Colon (tissue), 2 donors: ENCODE data around the gene PHF21A.

ENCODE experiments used
- FAIRE-seq: peaks from 2 replicates; lab custom pipeline; 2012; peaks lifted over from hg19 to GRCh38; lab: Jason Lieb, UNC
- donor health status: control.
- donor health status: control.

PHF21A gene

GRCh38 chr11:46075168-46075567 lies 46.1 kb downstream of the PHF21A start:
- no peak for FAIRE-seq

DNA sequence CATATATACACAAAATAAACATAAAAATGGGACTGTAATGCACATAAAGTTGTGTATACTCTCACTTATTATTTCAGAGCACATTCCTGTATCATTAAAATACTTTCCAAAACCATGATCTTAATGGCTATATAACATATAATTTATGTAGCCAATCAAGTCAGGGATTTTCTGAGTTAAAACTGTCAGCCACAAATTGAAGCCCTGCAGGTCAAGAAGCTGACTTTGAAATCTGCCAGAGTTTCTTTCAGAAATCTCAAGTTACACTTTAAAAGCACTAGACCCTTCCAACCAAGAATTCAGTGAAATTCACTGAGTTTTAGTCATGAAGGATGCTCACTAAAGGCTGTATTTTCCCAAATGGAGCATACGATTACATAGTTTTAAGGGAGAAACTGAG lies 47.6 kb downstream of the PHF21A start:
- no peak for FAIRE-seq

GRCh38 chr11:46072172-46072964 lies 48.9 kb downstream of the PHF21A start:
- FAIRE-seq = no peak

GRCh38 chr11:46071091-46071490 lies 50.2 kb downstream of the PHF21A start:
- FAIRE-seq = no peak

DNA sequence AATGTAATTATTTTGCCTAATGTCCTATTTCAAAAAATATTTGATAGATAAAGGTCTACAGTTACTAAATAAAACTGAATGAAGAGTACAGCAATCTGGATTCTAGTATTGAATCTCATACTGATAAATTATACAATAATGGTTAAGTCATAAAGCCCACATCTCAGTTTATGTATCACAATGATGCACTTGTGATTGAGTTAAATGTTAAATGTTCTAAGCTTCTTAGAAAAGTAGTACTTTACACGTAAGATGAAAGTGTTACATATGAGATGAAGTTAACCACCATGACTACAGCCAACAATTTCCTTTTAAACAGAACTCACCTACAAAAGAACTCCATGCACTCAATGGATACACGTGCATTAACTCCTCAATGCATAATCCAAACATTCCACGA lies 51.7 kb downstream of the PHF21A start:
- no peak for FAIRE-seq

DNA sequence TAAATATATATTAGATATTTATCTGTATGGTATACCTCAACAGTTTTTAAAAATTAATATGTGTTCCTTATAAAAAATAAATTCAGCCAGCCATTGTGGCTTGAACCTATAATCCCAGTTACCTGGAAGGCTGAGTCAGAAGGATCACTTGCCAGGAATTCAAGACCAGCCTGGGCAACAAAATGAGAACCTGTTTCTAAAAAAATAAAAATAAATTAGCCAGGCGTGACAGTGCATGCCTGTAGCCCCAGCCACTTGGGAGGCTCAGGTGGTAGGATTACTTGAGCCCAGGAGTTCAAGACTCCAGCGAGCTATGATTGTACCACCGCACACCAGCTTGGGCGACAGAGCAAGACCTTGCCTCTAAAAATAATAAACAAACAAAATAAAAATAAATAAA lies 54.9 kb downstream of the PHF21A start:
- FAIRE-seq = no peak

- no peak for FAIRE-seq
Measured at GRCh38 chr11:46065681-46066080, 55.6 kb downstream of the PHF21A start.

DNA sequence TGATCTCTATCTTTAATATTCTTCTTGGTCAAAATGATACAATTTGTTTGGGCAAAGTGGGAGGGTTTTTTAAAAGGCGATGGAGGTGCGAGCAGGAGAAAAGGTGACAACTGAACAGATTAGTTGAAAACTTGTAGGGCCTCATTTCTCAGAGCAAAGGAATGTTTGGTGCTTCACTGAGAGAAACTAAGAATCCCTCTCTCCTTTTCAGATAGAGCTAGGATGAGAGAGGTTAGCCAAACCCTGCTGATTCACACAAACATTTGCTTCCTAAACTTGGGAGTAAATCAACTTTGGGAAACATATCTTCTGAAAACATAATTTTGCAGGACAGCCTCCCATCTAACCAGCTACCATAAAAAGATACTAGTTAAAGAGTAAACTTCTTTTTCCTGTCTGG lies 57.0 kb downstream of the PHF21A start:
- no peak for FAIRE-seq

DNA sequence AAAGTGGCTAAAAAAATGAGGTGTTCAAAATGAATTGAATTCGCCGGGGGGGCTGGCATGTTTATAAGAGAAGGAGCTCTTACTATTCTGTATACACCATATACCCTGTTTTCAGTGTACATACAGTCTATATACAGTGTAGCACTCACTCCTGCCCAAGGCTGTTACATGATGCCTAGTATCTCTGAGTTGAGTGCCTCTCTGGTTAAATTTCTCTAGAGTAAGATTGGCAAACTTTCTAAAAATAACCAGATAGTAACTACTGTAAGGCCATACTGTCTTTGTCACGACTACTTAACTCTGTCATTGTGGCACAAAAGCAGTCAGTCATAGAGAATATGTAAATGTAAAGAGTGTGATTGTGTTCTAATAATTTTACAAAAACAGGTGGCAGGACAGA lies 58.1 kb downstream of the PHF21A start:
- FAIRE-seq = no peak

- no peak for FAIRE-seq
Measured at GRCh38 chr11:46060013-46060412, 61.2 kb downstream of the PHF21A start.

- no peak for FAIRE-seq
Measured at GRCh38 chr11:46057489-46057888, 63.8 kb downstream of the PHF21A start.

- no peak for FAIRE-seq
Measured at GRCh38 chr11:46055371-46055770, 65.9 kb downstream of the PHF21A start.

DNA sequence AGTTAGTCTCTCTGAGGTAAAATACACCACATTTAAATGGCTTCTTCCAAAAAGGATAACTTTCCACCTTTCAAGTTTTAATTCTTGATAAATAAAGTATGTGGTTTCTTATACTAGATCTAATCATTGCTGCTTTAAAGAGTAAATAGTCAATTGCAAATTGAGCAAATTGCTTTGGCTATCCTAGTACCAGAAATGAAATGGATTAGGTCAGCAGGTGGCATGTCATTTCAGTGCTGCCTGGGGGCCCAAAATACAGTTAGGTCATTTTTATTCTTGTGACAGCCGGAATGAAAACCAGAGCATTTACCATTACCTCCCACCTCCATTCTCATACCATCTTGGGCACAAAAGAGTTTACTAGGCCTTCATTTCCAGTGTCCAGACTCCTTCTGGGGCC lies 70.2 kb downstream of the PHF21A start:
- FAIRE-seq = no peak

DNA sequence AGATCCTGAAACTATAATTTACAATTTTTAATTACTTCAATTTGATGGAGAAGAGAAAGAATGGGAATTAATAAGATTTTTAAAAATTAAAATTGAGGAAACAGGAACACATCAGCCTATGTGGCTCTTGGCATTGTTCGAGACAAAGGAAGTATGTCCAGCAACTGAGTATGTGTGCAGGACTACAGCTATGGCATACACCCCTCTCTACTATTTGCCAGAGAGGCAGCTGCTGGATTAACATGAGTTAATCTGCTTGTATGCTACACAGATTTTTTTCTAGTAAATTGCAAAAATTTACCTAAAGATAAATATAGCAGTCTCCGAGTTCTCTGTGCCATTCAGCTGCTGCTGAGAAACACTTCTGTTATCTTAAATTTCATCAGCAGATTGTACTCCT lies 70.6 kb downstream of the PHF21A start:
- no peak for FAIRE-seq

DNA sequence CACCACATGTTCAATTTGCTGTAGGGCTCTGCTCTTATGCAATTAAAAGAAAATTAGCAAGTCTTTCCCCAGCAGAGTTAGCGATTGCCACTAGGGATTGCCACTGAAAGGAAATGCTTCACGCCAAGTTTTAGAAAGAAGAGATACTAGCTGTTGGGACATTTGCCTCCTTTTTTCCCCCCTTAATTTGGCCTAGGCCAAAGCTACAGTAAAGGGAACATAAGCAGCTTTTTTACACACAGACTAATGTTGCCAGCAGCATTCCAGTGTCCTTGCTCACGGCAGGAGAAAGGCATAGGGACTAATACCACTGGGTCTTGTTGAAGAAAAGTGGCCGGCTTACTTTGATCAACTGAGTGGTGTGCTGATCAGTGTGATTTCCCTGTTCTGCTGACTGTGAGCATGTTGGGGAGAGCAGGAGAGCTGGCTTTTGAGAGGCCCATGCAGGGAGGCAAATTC lies 71.2 kb downstream of the PHF21A start:
- FAIRE-seq = no peak

GRCh38 chr11:46049325-46049897 lies 71.8 kb downstream of the PHF21A start:
- no peak for FAIRE-seq

DNA sequence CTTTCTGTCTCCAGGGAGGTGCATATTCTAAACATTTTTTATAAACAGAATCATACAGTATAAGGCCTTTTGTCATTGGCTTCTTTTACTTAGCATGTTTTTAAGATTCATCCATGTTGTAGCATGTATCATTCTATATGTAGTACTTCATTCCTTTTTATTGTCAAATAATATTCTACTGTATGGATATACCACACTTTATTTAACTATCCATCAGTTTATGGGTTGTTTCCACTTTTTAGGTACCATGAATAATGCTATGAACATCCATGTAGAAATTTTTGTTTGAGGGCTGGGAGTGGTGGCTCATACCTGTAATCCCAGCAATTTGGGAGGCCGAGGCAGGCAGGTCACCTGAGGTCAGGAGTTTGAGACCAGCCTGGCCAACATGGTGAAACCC lies 73.1 kb downstream of the PHF21A start:
- no peak for FAIRE-seq

GRCh38 chr11:46047520-46047919 lies 73.7 kb downstream of the PHF21A start:
- FAIRE-seq = no peak

DNA sequence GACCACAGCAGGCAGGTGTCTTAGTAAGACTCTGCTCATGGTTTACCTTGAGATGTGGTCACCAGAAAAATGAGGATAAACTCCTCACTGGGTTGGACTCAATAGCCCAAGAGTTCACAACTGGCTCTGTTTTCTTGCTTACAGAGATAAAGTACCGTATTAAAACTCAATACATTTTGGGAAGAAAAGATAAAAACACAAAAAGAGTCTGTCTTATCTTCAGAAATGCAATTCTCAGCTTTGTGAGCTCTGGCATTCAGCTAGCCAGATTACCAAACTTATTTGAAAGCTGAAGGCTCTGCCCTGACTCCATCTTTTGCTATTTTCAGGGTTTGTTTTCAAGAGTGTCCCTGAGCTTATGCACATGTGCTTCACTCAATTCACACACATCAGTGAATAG lies 75.4 kb downstream of the PHF21A start:
- no peak for FAIRE-seq

DNA sequence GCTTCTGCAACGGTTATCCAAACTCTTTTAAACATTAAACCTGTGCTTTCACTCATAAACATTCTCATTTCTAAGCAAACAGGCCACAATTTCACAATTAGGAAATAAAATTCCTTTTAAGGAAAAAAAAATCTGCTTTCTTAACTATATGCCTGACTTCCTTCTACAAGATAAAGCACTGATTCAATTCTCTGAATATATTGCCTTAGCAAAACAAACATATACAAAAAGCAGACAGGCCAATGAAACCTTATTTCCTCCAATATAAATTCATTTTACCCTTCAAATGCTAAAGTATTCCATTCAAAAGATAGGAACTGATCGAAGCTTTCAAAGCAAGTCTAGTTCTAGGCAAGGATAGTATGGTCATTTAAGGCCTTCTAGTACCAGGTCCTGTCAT lies 76.7 kb downstream of the PHF21A start:
- no peak for FAIRE-seq

DNA sequence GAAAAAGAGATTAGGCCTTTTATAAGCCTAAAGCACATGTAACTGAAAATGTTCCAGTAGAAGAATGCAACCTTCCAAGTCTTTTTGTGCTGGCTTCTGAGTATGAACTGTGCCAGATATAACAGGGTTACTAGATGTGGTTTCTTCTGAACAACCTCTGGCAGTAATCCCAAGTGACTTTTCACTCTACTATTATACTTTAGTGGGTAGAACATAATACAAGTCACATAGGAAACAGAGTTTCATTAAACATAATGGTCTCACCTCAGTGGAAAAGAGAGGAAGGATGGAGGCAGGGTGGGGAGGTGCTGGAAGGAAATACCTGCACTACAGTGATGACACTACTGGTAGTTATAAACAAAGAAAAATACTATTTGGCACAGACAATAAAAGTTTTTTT lies 81.3 kb downstream of the PHF21A start:
- FAIRE-seq = no peak

DNA sequence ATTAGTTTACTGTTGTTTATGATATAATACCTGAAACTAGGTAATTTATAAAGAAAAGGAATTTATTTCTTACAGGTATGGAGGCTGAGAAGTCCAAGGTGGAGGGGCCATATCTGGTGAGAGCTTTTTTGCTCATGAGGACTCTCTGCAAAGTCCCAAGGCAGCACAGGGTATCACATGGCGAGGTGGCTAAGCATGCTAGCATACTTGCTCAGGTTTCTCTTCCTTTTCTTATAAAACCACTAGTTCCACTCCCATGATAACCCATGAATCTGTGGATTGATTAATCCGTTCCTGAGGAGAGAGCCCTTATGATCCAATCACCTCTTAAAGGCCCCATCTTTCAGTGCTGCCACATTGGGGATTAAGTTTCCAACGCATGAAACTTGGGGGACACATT lies 82.7 kb downstream of the PHF21A start:
- no peak for FAIRE-seq

DNA sequence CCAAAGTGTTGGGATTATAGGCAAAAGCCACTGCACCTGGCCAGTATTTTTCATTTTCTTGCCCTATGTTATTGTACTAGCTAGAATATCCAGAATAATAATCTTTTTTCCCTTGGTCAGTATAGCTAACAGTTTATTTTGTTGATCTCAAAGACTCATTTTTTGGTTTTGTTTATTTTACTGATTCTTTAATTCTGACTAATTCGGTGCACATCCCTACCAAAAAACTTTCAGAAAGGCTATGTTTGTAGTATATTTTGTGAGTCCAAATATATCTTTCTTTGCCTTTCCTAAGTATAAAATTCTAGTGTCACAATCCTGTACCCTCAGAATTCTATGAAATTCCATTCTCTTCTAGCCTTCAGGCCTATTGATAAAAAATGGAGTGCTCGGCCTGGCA lies 84.3 kb downstream of the PHF21A start:
- FAIRE-seq = no peak

DNA sequence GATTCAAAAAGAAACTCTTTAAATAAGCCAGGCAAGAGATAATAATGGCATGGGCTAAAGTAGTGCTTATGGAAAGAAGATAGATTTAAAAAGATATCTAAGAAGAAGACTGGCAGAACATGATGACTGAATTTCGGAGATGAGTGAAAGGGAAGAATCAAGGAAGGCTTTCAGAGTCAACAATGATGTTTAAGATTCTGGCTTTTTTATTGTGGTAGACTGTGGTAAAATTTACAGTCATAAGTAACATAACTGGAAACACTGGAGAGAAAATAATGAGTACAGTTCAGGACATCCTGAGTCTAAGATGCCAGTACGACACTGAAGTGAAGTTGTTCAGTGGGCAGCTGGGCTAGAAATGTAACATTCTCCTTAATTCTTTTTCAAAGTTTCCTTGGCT lies 85.2 kb downstream of the PHF21A start:
- FAIRE-seq = no peak
